ACC112 (cell line): ENCODE data around the gene SPAG16.
A peak's percentile ranks its signal among the peaks of the same experiment; 100 is the strongest.

Experiments
- H2AFZ ChIP-seq: fragments of 200-600 bp; sonication (generic); one replicate; pipeline ENCODE4 v1.6.0; 2017; ENCODE audit warnings: antibody characterized with exemption, low read length; ENCODE audit not compliant: unreplicated experiment
- H3K27ac ChIP-seq: fragments of 200-600 bp; sonication (generic); 2 replicates; pipeline ENCODE4 v1.5.1; 2014; ENCODE audit warnings: low read depth, mild to moderate bottlenecking, antibody characterized with exemption, low read length, moderate library complexity
- H3K27me3 ChIP-seq: fragments of 200-600 bp; sonication (generic); 2 replicates; pipeline ENCODE4 v1.6.1; 2014; ENCODE audit warnings: mild to moderate bottlenecking, antibody characterized with exemption, low read length, moderate library complexity, mixed read lengths; ENCODE audit not compliant: insufficient read depth
- H3K36me3 ChIP-seq: fragments of 200-600 bp; sonication (generic); 2 replicates; pipeline ENCODE4 v1.6.1; 2016; ENCODE audit warnings: mild to moderate bottlenecking, antibody characterized with exemption, low read length, moderate library complexity, mixed read lengths; ENCODE audit not compliant: insufficient read depth
- H3K4me1 ChIP-seq: fragments of 200-600 bp; sonication (generic); one replicate; pipeline ENCODE4 v1.6.1; 2016; ENCODE audit warnings: low read length, mixed read lengths; ENCODE audit not compliant: insufficient read depth, unreplicated experiment, control insufficient read depth
- H3K4me3 ChIP-seq: fragments of 200-600 bp; sonication (generic); 2 replicates; pipeline ENCODE4 v1.5.1; 2014; ENCODE audit warnings: mild to moderate bottlenecking, low read depth, low read length
- H3K79me2 ChIP-seq: fragments of 200-600 bp; sonication (generic); one replicate; pipeline ENCODE4 v1.6.0; 2016; ENCODE audit warnings: low read length; ENCODE audit not compliant: control insufficient read depth, unreplicated experiment, insufficient read depth

SPAG16 gene

DNA sequence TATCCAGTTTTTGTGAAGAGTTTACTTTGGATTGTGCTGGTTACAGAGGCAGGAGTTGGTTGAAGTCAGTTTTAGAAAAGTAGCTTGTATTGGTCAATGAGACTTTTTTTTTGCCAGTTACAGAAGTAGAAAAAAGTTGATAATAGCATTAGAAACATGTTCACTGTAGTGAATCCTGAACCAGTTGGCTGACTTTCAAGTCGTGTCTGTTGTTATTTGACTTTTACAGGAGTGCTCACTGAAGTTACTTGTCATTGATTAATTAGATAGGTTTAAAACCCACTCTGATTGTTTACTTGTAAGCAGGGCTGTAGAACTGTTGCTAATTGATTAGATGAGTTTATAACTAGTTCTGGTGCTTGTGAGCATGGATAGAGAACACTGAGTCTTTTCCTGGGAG lies 814.5 kb downstream of the SPAG16 start:
- H3K4me1 ChIP-seq = no peaks in the 10 kb centered on the region
- H3K27me3 ChIP-seq = no peaks in the 10 kb centered on the region
- no peaks in the 10 kb centered on the region for H3K79me2 ChIP-seq
- H3K27ac ChIP-seq = no peak overlapping the region
- H3K36me3 ChIP-seq = no peaks in the 10 kb centered on the region
- H3K4me3 ChIP-seq = no peak overlapping the region
- H2AFZ ChIP-seq = no peak overlapping the region

DNA sequence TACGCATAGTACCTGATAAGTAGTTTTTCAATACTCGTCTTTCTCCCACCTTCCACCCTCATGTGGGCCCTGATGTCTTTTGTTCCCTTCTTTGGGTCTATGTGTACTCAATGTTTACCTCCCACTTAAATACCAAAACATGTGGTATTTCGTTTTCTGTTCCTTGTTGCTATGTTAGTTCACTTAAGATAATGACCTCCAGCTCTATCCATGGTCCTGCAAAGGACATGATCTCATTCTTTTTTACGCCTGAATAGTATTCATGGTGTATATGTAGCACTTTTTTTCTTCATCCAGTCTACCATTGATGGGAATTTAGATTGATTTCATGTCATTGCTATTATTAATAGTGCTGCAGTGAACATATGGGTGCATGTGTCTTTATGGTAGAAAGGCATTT lies 816.2 kb downstream of the SPAG16 start:
- Histone ChIP-seq H3K27ac (no peak overlapping the region), H3K36me3 (no peaks in the 10 kb centered on the region), H3K4me1 (no peaks in the 10 kb centered on the region), H3K79me2 (no peaks in the 10 kb centered on the region), H2AFZ (no peak overlapping the region), H3K4me3 (no peak overlapping the region), H3K27me3 (no peaks in the 10 kb centered on the region)

GRCh38 chr2:214103276-214104001 lies 819.2 kb downstream of the SPAG16 start:
- peak overlapping the region; percentile 36 for H2AFZ ChIP-seq
- no peaks in the 10 kb centered on the region for H3K36me3 ChIP-seq
- H3K79me2 ChIP-seq = no peaks in the 10 kb centered on the region
- H3K27me3 ChIP-seq = no peaks in the 10 kb centered on the region
- no peak overlapping the region for H3K4me3 ChIP-seq
- no peaks in the 10 kb centered on the region for H3K4me1 ChIP-seq
- no peak overlapping the region for H3K27ac ChIP-seq

DNA sequence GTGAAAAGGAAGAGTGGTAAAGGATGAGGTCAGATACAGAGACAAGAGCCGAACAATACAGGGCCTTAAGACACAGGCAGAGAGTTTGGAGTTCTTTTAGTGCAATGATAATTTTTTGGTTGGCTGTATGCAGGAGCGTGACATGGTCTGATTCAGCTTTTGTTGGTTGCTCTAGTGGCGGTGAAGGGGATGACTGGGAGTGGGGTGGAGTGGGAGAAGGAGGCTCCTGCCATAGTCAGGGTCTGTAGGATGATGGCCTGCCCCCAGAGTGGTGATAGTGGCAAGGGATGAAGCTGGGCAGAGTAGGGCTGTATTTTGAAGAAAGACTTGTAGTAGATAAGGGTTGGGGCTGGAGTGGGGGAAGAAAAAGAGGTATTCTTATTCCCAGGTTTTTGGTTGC lies 820.0 kb downstream of the SPAG16 start:
- Histone ChIP-seq H3K27ac (no peak overlapping the region), H2AFZ (peak overlapping the region; percentile 36), H3K4me3 (no peak overlapping the region), H3K27me3 (no peaks in the 10 kb centered on the region), H3K4me1 (no peaks in the 10 kb centered on the region), H3K79me2 (no peaks in the 10 kb centered on the region), H3K36me3 (no peaks in the 10 kb centered on the region)

- Histone ChIP-seq H2AFZ (no peak overlapping the region), H3K27ac (no peak overlapping the region), H3K4me1 (no peaks in the 10 kb centered on the region), H3K4me3 (no peak overlapping the region), H3K27me3 (no peaks in the 10 kb centered on the region), H3K79me2 (no peaks in the 10 kb centered on the region), H3K36me3 (no peaks in the 10 kb centered on the region)
These were observed 820.7 kb downstream of the SPAG16 start for GRCh38 chr2:214104967-214105366.

GRCh38 chr2:214107726-214108125 lies 823.5 kb downstream of the SPAG16 start:
- H3K4me1 ChIP-seq = no peaks in the 10 kb centered on the region
- no peaks in the 10 kb centered on the region for H3K27me3 ChIP-seq
- H3K36me3 ChIP-seq = no peaks in the 10 kb centered on the region
- no peak overlapping the region for H3K27ac ChIP-seq
- no peak overlapping the region for H3K4me3 ChIP-seq
- no peak overlapping the region for H2AFZ ChIP-seq
- H3K79me2 ChIP-seq = no peaks in the 10 kb centered on the region

DNA sequence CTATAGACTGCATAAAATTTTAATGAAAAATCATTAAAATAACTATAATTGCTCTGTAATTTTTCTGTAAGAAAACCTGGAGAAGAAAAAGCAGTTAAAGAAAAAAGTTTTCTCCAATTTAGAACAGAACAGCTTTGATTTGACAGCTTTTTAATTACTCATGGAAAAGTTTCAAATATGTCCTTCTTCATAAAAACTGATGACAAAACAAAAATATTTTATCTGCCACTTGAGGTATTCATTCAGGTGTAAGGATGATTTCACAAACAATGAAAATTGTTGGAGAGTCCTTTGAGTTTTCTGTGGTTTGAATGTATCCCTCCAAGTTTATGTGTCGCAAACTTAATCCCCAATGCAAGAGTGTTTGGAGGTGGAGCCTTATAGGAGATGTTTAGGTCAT lies 824.3 kb downstream of the SPAG16 start:
- H3K36me3 ChIP-seq = no peaks in the 10 kb centered on the region
- H2AFZ ChIP-seq = no peak overlapping the region
- H3K4me1 ChIP-seq = no peaks in the 10 kb centered on the region
- H3K79me2 ChIP-seq = no peaks in the 10 kb centered on the region
- H3K4me3 ChIP-seq = no peak overlapping the region
- no peak overlapping the region for H3K27ac ChIP-seq
- no peaks in the 10 kb centered on the region for H3K27me3 ChIP-seq

DNA sequence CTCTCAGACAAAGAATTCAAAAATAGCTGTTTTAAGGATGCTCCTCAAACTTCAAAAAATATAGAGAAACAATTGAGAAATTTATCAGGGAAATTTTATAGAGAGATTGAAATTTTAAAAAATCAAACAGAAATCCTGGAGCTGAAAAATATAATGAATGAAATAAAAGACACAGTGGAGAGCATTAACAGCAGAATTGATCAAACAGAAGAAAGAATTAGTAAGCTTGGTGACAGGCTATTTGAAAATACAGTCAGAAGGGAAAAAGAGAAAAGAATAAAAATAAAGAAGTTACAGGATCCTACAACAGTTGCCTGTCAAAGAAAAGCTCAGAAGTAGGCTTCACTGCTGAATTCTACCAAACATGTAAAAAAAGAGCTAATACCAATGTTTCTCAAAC lies 832.8 kb downstream of the SPAG16 start:
- no peak overlapping the region for H2AFZ ChIP-seq
- H3K4me3 ChIP-seq = no peak overlapping the region
- no peaks in the 10 kb centered on the region for H3K36me3 ChIP-seq
- no peaks in the 10 kb centered on the region for H3K79me2 ChIP-seq
- H3K27ac ChIP-seq = no peak overlapping the region
- H3K27me3 ChIP-seq = no peaks in the 10 kb centered on the region
- no peaks in the 10 kb centered on the region for H3K4me1 ChIP-seq

GRCh38 chr2:214126135-214126534 lies 841.9 kb downstream of the SPAG16 start:
- Histone ChIP-seq H3K36me3 (no peaks in the 10 kb centered on the region), H2AFZ (no peak overlapping the region), H3K27me3 (no peaks in the 10 kb centered on the region), H3K27ac (no peak overlapping the region), H3K4me3 (no peak overlapping the region), H3K4me1 (peaks cover 22% of the 10 kb centered on the region), H3K79me2 (no peaks in the 10 kb centered on the region)

DNA sequence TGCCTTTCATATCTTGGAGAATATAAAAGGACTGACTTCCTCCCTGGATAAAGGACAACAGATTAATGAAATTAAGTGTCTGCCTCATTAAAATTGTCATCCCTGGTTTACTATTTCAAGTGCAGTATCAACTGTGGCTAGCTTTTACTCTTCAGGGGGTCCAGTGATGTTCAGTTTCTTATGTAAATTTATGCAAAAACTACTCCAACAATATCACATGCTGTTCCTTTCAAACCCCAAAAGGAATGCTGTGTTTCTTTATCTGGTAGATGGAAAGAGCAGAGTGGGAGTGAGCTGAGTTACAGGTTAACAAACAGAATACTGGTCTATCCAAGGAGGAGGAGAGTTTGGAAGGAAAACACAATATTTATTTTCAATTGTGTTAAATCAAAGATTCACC lies 842.9 kb downstream of the SPAG16 start:
- Histone ChIP-seq H3K27me3 (no peaks in the 10 kb centered on the region), H2AFZ (no peak overlapping the region), H3K27ac (no peak overlapping the region), H3K79me2 (no peaks in the 10 kb centered on the region), H3K4me3 (no peak overlapping the region), H3K4me1 (peaks cover 22% of the 10 kb centered on the region), H3K36me3 (no peaks in the 10 kb centered on the region)

DNA sequence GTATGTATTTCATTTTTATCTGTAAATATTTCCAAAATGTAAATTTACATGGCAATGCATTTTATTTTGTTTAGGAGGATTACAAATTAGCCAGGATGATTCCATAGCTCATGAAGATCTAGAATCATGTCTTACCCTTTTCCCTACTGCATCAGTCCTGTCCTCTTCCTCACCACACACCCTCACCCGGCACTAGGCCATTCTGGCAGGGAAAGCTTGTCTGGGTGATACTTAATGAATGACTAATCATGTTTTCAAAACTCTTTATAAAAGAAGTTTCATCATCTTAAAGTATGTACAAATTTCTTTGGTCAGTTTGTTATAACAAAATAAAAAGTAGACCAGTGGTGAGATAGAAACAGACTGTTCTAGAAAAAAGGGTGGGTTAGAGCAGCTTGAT lies 843.3 kb downstream of the SPAG16 start:
- H3K4me1 ChIP-seq = peaks cover 22% of the 10 kb centered on the region
- H3K27me3 ChIP-seq = no peaks in the 10 kb centered on the region
- no peaks in the 10 kb centered on the region for H3K79me2 ChIP-seq
- H3K4me3 ChIP-seq = no peak overlapping the region
- H3K27ac ChIP-seq = peak overlapping the region; percentile 44
- no peaks in the 10 kb centered on the region for H3K36me3 ChIP-seq
- H2AFZ ChIP-seq = peak overlapping the region; percentile 28
